Activated naive CD8-positive, alpha-beta T cell treated with anti-CD3 and anti-CD28 coated beads for 36 hours (primary cell): Measurements from ENCODE around the gene MYZAP. TPM values are rescaled to one million over a fixed set of nuclear protein-coding genes. Genes with fewer than 3 reads are reported as not detected.

ENCODE experiments used
- DNase-seq: peaks from one replicate; pipeline ENCODE4 v3.0.0; 2021
- H3K27ac Mint-ChIP-seq: one replicate; pipeline ENCODE4 v1.8.0; 2022; ENCODE audit warnings: mild to moderate bottlenecking, moderate library complexity, mixed read lengths
- H3K27me3 Mint-ChIP-seq: one replicate; pipeline ENCODE4 v1.8.0; 2022; ENCODE audit warnings: mild to moderate bottlenecking, mixed read lengths
- H3K36me3 Mint-ChIP-seq: one replicate; pipeline ENCODE4 v1.8.0; 2021; ENCODE audit warnings: mild to moderate bottlenecking, mixed read lengths
- H3K4me1 Mint-ChIP-seq: one replicate; pipeline ENCODE4 v1.8.0; 2021; ENCODE audit warnings: mixed read lengths
- H3K4me3 Mint-ChIP-seq: one replicate; pipeline ENCODE4 v1.8.0; 2022; ENCODE audit warnings: mild to moderate bottlenecking, moderate library complexity, mixed read lengths
- H3K9me3 Mint-ChIP-seq: one replicate; pipeline ENCODE4 v1.8.0; 2022; ENCODE audit warnings: mixed read lengths
- total RNA-seq, 2 experiments: library from RNA; stranded (reverse); gene quantifications; one replicate each; pipeline ENCODE4 v1.2.3, GENCODE V29; 2021

The MYZAP gene
- total RNA-seq, 2 experiments from 2014 or later, result not detected

DNA sequence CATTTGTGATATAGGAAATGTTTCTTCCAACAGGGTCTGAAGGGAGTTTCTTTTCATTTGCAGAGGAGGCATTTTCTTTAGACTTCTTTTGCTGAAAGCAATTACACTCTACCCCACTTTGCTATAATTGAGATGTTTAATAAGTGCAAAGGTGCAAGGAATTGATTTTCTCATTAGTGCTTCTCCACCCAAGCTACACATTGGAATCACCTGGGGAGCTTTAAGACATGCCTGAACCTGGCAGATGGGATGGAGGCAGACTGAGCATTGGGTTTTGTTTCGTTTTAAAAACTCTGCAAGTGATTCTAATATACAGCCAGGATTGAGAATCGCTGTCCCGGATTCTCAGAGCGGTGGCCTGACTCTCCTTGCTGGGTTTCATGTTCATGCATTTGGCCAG is 52.1 kb downstream of the MYZAP start:
- H3K36me3 Mint-ChIP-seq, result no peaks in the 10 kb centered on the region
- no peaks in the 10 kb centered on the region for H3K27me3 Mint-ChIP-seq
- no peak for DNase-seq
- H3K4me3 Mint-ChIP-seq, result no peak overlapping the region
- no peak overlapping the region for H3K27ac Mint-ChIP-seq
- H3K4me1 Mint-ChIP-seq, result peaks cover 8% of the 10 kb centered on the region
- no peaks in the 10 kb centered on the region for H3K9me3 Mint-ChIP-seq

- H3K4me1 Mint-ChIP-seq, result peaks cover 5% of the 10 kb centered on the region
- no peaks in the 10 kb centered on the region for H3K9me3 Mint-ChIP-seq
- no peak overlapping the region for H3K4me3 Mint-ChIP-seq
- H3K27ac Mint-ChIP-seq, result no peak overlapping the region
- DNase-seq, result no peak
- no peaks in the 10 kb centered on the region for H3K27me3 Mint-ChIP-seq
- H3K36me3 Mint-ChIP-seq, result no peaks in the 10 kb centered on the region
Observed at GRCh38 chr15:57646087-57646486, 54.4 kb downstream of the MYZAP start.

DNA sequence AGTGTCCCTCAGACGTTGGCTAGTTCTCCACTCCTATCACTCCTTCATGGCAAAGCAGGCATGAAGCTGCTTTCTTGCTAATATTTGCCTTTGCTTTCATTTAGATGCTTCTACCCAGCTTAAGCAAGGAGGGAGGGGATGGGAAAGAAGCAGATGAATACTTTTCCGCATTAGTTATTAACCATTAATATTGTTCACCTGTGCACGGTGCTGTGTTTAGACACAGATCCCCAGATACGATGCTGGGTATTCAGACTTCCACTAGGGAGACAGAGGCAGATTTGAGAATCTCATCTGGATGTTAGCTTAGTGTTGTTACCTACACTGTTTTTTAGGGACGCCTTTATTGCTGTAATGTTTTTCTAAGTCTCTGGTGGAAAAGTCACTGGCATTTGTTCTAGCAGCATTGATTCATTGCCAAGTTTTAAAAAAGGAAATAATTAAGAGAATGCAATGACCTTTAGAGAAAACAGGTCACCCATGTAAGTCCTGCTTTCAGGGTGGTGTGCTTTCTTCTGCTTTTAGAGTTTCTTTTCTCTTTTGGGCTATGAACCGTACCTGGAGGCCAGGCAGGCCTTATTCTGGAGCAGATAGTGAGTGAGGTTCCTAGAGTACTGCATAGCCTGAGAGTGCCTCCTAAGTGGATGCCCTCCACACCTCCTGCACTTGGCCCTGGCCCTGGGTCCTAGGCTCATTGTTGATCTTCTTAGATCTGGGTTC is 55.5 kb downstream of the MYZAP start:
- no peak for DNase-seq
- Mint-ChIP-seq H3K9me3 (no peaks in the 10 kb centered on the region), H3K4me1 (peaks cover 7% of the 10 kb centered on the region), H3K27ac (no peak overlapping the region), H3K27me3 (no peaks in the 10 kb centered on the region), H3K4me3 (no peak overlapping the region), H3K36me3 (no peaks in the 10 kb centered on the region)

GRCh38 chr15:57647791-57648130 is 56.1 kb downstream of the MYZAP start:
- H3K4me1 Mint-ChIP-seq, result peaks cover 7% of the 10 kb centered on the region
- no peak overlapping the region for H3K27ac Mint-ChIP-seq
- no peak for DNase-seq
- H3K9me3 Mint-ChIP-seq, result no peaks in the 10 kb centered on the region
- H3K4me3 Mint-ChIP-seq, result no peak overlapping the region
- H3K27me3 Mint-ChIP-seq, result no peaks in the 10 kb centered on the region
- H3K36me3 Mint-ChIP-seq, result no peaks in the 10 kb centered on the region

GRCh38 chr15:57649138-57649537 is 57.4 kb downstream of the MYZAP start:
- Mint-ChIP-seq H3K4me1 (peaks cover 7% of the 10 kb centered on the region), H3K27me3 (no peaks in the 10 kb centered on the region), H3K27ac (no peak overlapping the region), H3K4me3 (no peak overlapping the region), H3K9me3 (no peaks in the 10 kb centered on the region), H3K36me3 (no peaks in the 10 kb centered on the region)
- DNase-seq, result no peak

GRCh38 chr15:57651445-57651844 is 59.7 kb downstream of the MYZAP start:
- peaks cover 7% of the 10 kb centered on the region for H3K4me1 Mint-ChIP-seq
- H3K36me3 Mint-ChIP-seq, result no peaks in the 10 kb centered on the region
- no peaks in the 10 kb centered on the region for H3K9me3 Mint-ChIP-seq
- no peaks in the 10 kb centered on the region for H3K27me3 Mint-ChIP-seq
- no peak for DNase-seq
- H3K4me3 Mint-ChIP-seq, result no peak overlapping the region
- no peak overlapping the region for H3K27ac Mint-ChIP-seq

GRCh38 chr15:57652481-57652880 is 60.8 kb downstream of the MYZAP start:
- no peaks in the 10 kb centered on the region for H3K9me3 Mint-ChIP-seq
- no peak for DNase-seq
- H3K4me3 Mint-ChIP-seq, result no peak overlapping the region
- H3K27ac Mint-ChIP-seq, result no peak overlapping the region
- H3K4me1 Mint-ChIP-seq, result peaks cover 7% of the 10 kb centered on the region
- no peaks in the 10 kb centered on the region for H3K36me3 Mint-ChIP-seq
- no peaks in the 10 kb centered on the region for H3K27me3 Mint-ChIP-seq

DNA sequence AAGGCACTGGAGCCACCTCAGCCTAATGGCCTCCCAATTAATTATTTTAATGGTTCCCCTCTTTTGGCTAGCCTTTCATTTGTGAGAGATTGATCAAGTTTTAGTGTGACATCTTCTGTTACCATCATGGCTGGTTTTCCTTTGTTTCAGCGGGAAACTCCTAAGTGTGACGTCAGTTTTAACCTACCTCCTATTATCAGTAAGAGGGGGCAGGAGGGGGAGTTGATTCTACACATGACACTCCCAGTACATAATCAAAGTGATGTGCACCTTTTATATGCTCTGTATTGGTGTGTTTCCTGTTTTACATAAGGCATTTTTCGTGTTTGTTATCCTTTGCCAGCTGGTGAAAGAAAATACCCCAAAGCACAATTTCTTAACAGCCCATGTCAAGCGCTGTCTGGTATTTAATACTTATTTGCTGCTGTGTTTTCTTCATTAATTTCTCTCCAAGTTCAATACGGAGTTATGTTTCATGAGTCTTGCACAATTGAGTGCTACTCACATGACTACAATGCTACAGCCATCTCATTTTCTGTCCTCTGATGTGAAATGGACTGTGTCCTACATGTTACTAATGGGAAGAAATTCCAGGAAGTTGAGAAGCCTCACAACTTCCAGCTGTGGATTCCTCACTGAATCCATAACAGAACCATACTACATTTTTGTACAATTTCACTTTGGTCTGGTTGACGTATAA is 62.6 kb downstream of the MYZAP start:
- Mint-ChIP-seq H3K27ac (no peak overlapping the region), H3K27me3 (no peaks in the 10 kb centered on the region), H3K36me3 (no peaks in the 10 kb centered on the region), H3K9me3 (no peaks in the 10 kb centered on the region), H3K4me3 (no peak overlapping the region), H3K4me1 (peaks cover 7% of the 10 kb centered on the region)
- DNase-seq, result no peak

GRCh38 chr15:57655053-57655452 is 63.3 kb downstream of the MYZAP start:
- DNase-seq, result no peak
- Mint-ChIP-seq H3K4me3 (no peak overlapping the region), H3K36me3 (no peaks in the 10 kb centered on the region), H3K9me3 (no peaks in the 10 kb centered on the region), H3K27me3 (no peaks in the 10 kb centered on the region), H3K4me1 (peaks cover 7% of the 10 kb centered on the region), H3K27ac (no peak overlapping the region)

DNA sequence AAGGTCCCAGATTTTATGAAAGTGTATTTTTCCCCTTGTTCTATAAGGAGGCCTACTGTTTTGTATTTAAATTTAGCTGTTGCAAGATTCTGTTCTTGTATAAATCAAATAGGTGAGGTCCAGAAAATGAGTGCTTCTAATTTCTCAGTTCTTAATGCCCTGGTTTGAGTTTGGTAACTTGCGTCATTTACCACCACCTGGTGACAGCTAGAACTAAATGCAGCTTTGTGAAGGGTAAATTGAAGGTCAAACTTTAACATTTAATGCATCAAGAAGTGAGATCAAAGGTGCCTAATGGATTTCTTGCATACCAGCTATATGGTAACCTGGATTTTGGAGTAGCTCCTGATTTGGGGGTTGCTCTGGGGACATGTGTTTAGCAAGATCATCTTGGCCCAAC is 64.1 kb downstream of the MYZAP start:
- Mint-ChIP-seq H3K9me3 (no peaks in the 10 kb centered on the region), H3K27ac (no peak overlapping the region), H3K36me3 (no peaks in the 10 kb centered on the region), H3K4me3 (no peak overlapping the region), H3K4me1 (peaks cover 7% of the 10 kb centered on the region), H3K27me3 (no peaks in the 10 kb centered on the region)
- no peak for DNase-seq

- Mint-ChIP-seq H3K4me3 (no peak overlapping the region), H3K27me3 (no peaks in the 10 kb centered on the region), H3K4me1 (peaks cover 5% of the 10 kb centered on the region), H3K9me3 (no peaks in the 10 kb centered on the region), H3K36me3 (no peaks in the 10 kb centered on the region), H3K27ac (no peak overlapping the region)
- DNase-seq, result no peak
Observed at GRCh38 chr15:57656434-57656833, 64.7 kb downstream of the MYZAP start.

GRCh38 chr15:57657619-57658018 is 65.9 kb downstream of the MYZAP start:
- no peak overlapping the region for H3K27ac Mint-ChIP-seq
- no peaks in the 10 kb centered on the region for H3K9me3 Mint-ChIP-seq
- H3K4me3 Mint-ChIP-seq, result no peak overlapping the region
- no peak for DNase-seq
- peaks cover 4% of the 10 kb centered on the region for H3K27me3 Mint-ChIP-seq
- H3K4me1 Mint-ChIP-seq, result no peaks in the 10 kb centered on the region
- no peaks in the 10 kb centered on the region for H3K36me3 Mint-ChIP-seq

- no peak overlapping the region for H3K4me3 Mint-ChIP-seq
- H3K9me3 Mint-ChIP-seq, result no peaks in the 10 kb centered on the region
- no peak for DNase-seq
- H3K36me3 Mint-ChIP-seq, result no peaks in the 10 kb centered on the region
- H3K4me1 Mint-ChIP-seq, result no peaks in the 10 kb centered on the region
- H3K27ac Mint-ChIP-seq, result no peak overlapping the region
- peaks cover 4% of the 10 kb centered on the region for H3K27me3 Mint-ChIP-seq
Observed at GRCh38 chr15:57662091-57662744, 70.5 kb downstream of the MYZAP start.

DNA sequence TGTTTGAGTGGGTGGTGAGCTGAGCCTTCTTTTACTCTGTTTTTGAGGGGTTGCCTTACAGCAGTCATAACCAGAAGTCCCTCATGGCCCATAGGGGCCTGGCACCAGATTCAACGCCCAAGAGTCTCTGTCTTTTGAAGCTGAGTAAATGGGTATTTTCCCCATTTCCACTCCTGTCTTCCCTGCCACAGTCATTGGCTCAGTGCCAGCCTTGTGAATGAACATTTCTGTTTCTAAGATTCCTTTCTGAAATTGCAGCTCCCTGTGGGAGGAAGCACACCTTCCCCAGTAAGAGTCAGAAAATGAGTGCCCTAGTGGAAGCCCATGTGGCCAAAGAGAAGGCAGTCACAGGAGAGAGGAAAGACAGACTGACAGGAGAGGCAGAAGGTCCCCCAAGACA is 71.1 kb downstream of the MYZAP start:
- H3K36me3 Mint-ChIP-seq, result no peaks in the 10 kb centered on the region
- H3K4me3 Mint-ChIP-seq, result no peak overlapping the region
- peaks cover 4% of the 10 kb centered on the region for H3K27me3 Mint-ChIP-seq
- H3K9me3 Mint-ChIP-seq, result no peaks in the 10 kb centered on the region
- peaks cover 2% of the 10 kb centered on the region for H3K4me1 Mint-ChIP-seq
- no peak overlapping the region for H3K27ac Mint-ChIP-seq
- DNase-seq, result no peak

GRCh38 chr15:57663262-57663661 is 71.6 kb downstream of the MYZAP start:
- DNase-seq, result no peak
- H3K27ac Mint-ChIP-seq, result no peak overlapping the region
- H3K36me3 Mint-ChIP-seq, result no peaks in the 10 kb centered on the region
- H3K9me3 Mint-ChIP-seq, result no peaks in the 10 kb centered on the region
- H3K4me1 Mint-ChIP-seq, result peaks cover 3% of the 10 kb centered on the region
- no peak overlapping the region for H3K4me3 Mint-ChIP-seq
- H3K27me3 Mint-ChIP-seq, result peaks cover 4% of the 10 kb centered on the region

DNA sequence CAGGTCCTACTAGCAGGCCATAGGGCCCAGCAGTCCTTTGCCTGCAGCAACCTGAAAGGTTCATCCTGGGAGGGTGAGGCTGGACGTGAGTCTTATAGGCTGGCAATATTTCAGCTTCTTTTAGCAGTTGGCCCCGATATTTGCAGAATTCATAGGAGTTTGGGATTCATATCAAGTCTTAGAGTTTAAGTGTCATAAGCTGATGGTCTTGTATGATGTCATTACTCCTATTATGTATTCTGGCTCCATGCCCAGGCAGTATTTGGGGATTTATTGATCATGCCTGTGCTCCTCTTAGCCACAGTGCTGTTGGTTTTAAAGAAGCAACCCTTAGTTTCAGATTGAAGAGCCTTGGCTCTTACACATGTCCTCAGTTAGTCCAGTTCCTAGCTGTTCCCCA is 73.5 kb downstream of the MYZAP start:
- H3K4me1 Mint-ChIP-seq, result peaks cover 3% of the 10 kb centered on the region
- no peaks in the 10 kb centered on the region for H3K36me3 Mint-ChIP-seq
- H3K27ac Mint-ChIP-seq, result no peak overlapping the region
- H3K9me3 Mint-ChIP-seq, result no peaks in the 10 kb centered on the region
- no peak overlapping the region for H3K4me3 Mint-ChIP-seq
- peaks cover 7% of the 10 kb centered on the region for H3K27me3 Mint-ChIP-seq
- DNase-seq, result no peak
